Measurements from ENCODE around the gene COLEC12. TPM values are rescaled to one million over a fixed set of nuclear protein-coding genes. Genes with fewer than 3 reads are reported as not detected.
A peak's percentile ranks its signal among the peaks of the same experiment; 100 is the strongest.

The COLEC12 gene
- total RNA-seq, 1 donor from 2014 or later: 11.6 TPM

GRCh38 chr18:417495-417894 is 83.0 kb downstream of the COLEC12 start:
- Histone ChIP-seq H3K9me3 (ENCODE audit: insufficient read depth, low read depth, low read length) (no peaks in the 10 kb centered on the region), H3K9ac (ENCODE audit: low read length) (no peak overlapping the region), H3K4me2 (ENCODE audit: low read length) (no peak overlapping the region), H3K4me3 (ENCODE audit: insufficient read depth, low read depth, low read length) (no peak overlapping the region), H2AFZ (ENCODE audit: low read depth, low read length) (no peak overlapping the region), H3K27ac (ENCODE audit: low read depth, low read length) (no peak overlapping the region), H3K27me3 (ENCODE audit: insufficient read depth, low read length) (no peaks in the 10 kb centered on the region), H3K79me2 (ENCODE audit: insufficient read depth, low read length) (no peaks in the 10 kb centered on the region), H3K4me1 (ENCODE audit: insufficient read depth, low read length) (peaks cover 44% of the 10 kb centered on the region), H4K20me1 (ENCODE audit: insufficient read depth, low read length) (no peaks in the 10 kb centered on the region), H3K36me3 (ENCODE audit: insufficient read depth, low read length) (no peaks in the 10 kb centered on the region)
- peak; percentile 82 for FAIRE-seq
- no peak overlapping the region for H3K4me3 Mint-ChIP-seq (ENCODE audit: unreplicated experiment)
- H3K36me3 Mint-ChIP-seq (ENCODE audit: low read depth, unreplicated experiment): no peaks in the 10 kb centered on the region
- H3K4me1 Mint-ChIP-seq (ENCODE audit: low read depth, unreplicated experiment): peaks cover 48% of the 10 kb centered on the region
- H3K27me3 Mint-ChIP-seq (ENCODE audit: low read depth, unreplicated experiment): no peaks in the 10 kb centered on the region
- no peak for TF ChIP-seq CTCF (IDR thresholded peaks at IDR 0.05; ENCODE audit: insufficient read depth, low read depth, low read length)
- no peak for TF ChIP-seq EZH2 (IDR thresholded peaks at IDR 0.05; ENCODE audit: insufficient read depth, low read length)
- H3K27ac Mint-ChIP-seq (ENCODE audit: unreplicated experiment): peak overlapping the region; percentile 49
- DNase-seq (ENCODE audit: low read depth): no peak
- H3K9me3 Mint-ChIP-seq (ENCODE audit: unreplicated experiment): no peaks in the 10 kb centered on the region

GRCh38 chr18:416930-417329 is 83.6 kb downstream of the COLEC12 start:
- Mint-ChIP-seq H3K27ac (ENCODE audit: unreplicated experiment) (no peak overlapping the region), H3K4me1 (ENCODE audit: low read depth, unreplicated experiment) (peaks cover 48% of the 10 kb centered on the region), H3K36me3 (ENCODE audit: low read depth, unreplicated experiment) (peaks cover under 1% of the 10 kb centered on the region), H3K4me3 (ENCODE audit: unreplicated experiment) (no peak overlapping the region), H3K27me3 (ENCODE audit: low read depth, unreplicated experiment) (no peaks in the 10 kb centered on the region), H3K9me3 (ENCODE audit: unreplicated experiment) (no peaks in the 10 kb centered on the region)
- Histone ChIP-seq H3K4me1 (ENCODE audit: insufficient read depth, low read length) (peaks cover 41% of the 10 kb centered on the region), H3K27me3 (ENCODE audit: insufficient read depth, low read length) (no peaks in the 10 kb centered on the region), H2AFZ (ENCODE audit: low read depth, low read length) (no peak overlapping the region), H3K9ac (ENCODE audit: low read length) (no peak overlapping the region), H3K4me2 (ENCODE audit: low read length) (no peak overlapping the region), H3K4me3 (ENCODE audit: insufficient read depth, low read depth, low read length) (no peak overlapping the region), H3K27ac (ENCODE audit: low read depth, low read length) (no peak overlapping the region), H3K9me3 (ENCODE audit: insufficient read depth, low read depth, low read length) (no peaks in the 10 kb centered on the region), H3K79me2 (ENCODE audit: insufficient read depth, low read length) (no peaks in the 10 kb centered on the region), H3K36me3 (ENCODE audit: insufficient read depth, low read length) (no peaks in the 10 kb centered on the region), H4K20me1 (ENCODE audit: insufficient read depth, low read length) (no peaks in the 10 kb centered on the region)
- DNase-seq (ENCODE audit: low read depth): no peak
- no peak for FAIRE-seq
- no peak for TF ChIP-seq EZH2 (IDR thresholded peaks at IDR 0.05; ENCODE audit: insufficient read depth, low read length)
- TF ChIP-seq CTCF (IDR thresholded peaks at IDR 0.05; ENCODE audit: insufficient read depth, low read depth, low read length): no peak
